ENCODE results near the gene SYT2. TPM values are rescaled to one million over a fixed set of nuclear protein-coding genes. Genes with fewer than 3 reads are reported as not detected.

Gene SYT2
- total and polyA plus RNA-seq, 2 of the 13 experiments (the other 11 are each of a cell fraction or from before 2014, with no cell fraction given), result not detected

- no peaks in the 10 kb centered on the region for H4K20me1 ChIP-seq (ENCODE audit: insufficient read depth, low read length)
- ChIA-PET CTCF (ENCODE audit: low intra/inter-chr PET ratio, low total read pairs) (interaction anchor here (1.1 to 2.1 kb wide), 2 partner anchors 70 to 228 kb away, joined by 6 to 11 read pairs; no protein-coding TSS in a partner anchor), POLR2A (no interaction called here)
- H3K27me3 ChIP-seq (ENCODE audit: control insufficient read depth in 1 of 2, insufficient read depth in 2 of 2, low read length in 2 of 2), result no peaks in the 10 kb centered on the region
- H3K9me3 ChIP-seq (ENCODE audit: low read length), result no peaks in the 10 kb centered on the region
- no TSS peak for BruUV-seq (replicated peaks)
- no peak overlapping the region for H2AFZ ChIP-seq (ENCODE audit: low read length)
- no peaks in the 10 kb centered on the region for H3K79me2 ChIP-seq (ENCODE audit: insufficient read depth, low read length)
- 64% methylated on average over 3 of the region's 3 CpGs for WGBS (ENCODE audit: low lambda C conversion rate)
- FAIRE-seq, result peak; percentile 55
- H3K36me3 ChIP-seq (replicated peaks in 1 of 2; ENCODE audit: control insufficient read depth in 1 of 2, insufficient read depth in 2 of 2, low read length in 2 of 2), result peaks cover 2 to 27% of the 10 kb centered on the region in 2 experiments; a peak in 4 of 5 replicates
- H3K27ac ChIP-seq (ENCODE audit: extremely low read length, insufficient read depth, low read length), result no peak overlapping the region
- peak; percentile 69 for ATAC-seq
- peaks cover 6% of the 10 kb centered on the region for H3K4me1 ChIP-seq (ENCODE audit: insufficient read depth, low read length)
- intact Hi-C loops (cut with micrococcal nuclease; ENCODE audit: unreplicated experiment) (loop anchor here (1.0 kb wide), 1 partner anchor 71 kb away; no protein-coding TSS in a partner anchor), in situ Hi-C loops (cut with HindIII; ENCODE audit: extremely low pct_ligation_motif_present, low pct_unique_long_range_greater_than_20kb) (no loop called here)
- no peak overlapping the region for H3K9ac ChIP-seq (ENCODE audit: insufficient read depth, low read depth, low read length)
- DNase-seq (ENCODE audit: low spot score), result peak; percentile 26
- no peak for TF ChIP-seq CHD2 (IDR thresholded peaks at IDR 0.05; ENCODE audit: low read depth, low read length)
- TF ChIP-seq MXI1 (IDR thresholded peaks at IDR 0.05; ENCODE audit: borderline replicate concordance, low read depth, low read length), result no peak
- no peak for TF ChIP-seq ZNF550 (CRISPR knock-in tag; IDR thresholded peaks at IDR 0.05; ENCODE audit: borderline replicate concordance)
- TF ChIP-seq, protein P1, sequence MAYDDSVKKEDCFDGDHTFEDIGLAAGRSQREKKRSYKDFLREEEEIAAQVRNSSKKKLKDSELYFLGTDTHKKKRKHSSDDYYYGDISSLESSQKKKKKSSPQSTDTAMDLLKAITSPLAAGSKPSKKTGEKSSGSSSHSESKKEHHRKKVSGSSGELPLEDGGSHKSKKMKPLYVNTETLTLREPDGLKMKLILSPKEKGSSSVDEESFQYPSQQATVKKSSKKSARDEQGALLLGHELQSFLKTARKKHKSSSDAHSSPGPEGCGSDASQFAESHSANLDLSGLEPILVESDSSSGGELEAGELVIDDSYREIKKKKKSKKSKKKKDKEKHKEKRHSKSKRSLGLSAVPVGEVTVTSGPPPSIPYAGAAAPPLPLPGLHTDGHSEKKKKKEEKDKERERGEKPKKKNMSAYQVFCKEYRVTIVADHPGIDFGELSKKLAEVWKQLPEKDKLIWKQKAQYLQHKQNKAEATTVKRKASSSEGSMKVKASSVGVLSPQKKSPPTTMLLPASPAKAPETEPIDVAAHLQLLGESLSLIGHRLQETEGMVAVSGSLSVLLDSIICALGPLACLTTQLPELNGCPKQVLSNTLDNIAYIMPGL (CRISPR knock-in tag; IDR thresholded peaks at IDR 0.05; ENCODE audit: borderline replicate concordance in 1 of 2, low read depth in 1 of 2), result no peak
- TF ChIP-seq CTCF (CRISPR knock-in tag; IDR thresholded peaks at IDR 0.05), result peak; percentile 72
- peak; percentile 71 for TF ChIP-seq SMC3 (IDR thresholded peaks at IDR 0.05; ENCODE audit: low read length)
- no peak for TF ChIP-seq ZNF772 (CRISPR knock-in tag; IDR thresholded peaks at IDR 0.05)
- no peak for TF ChIP-seq YEATS2 (CRISPR knock-in tag; IDR thresholded peaks at IDR 0.05; ENCODE audit: borderline replicate concordance)
- peak; percentile 67; the same call in 1 of the 2 replicates for TF ChIP-seq GFI1 (CRISPR knock-in tag; IDR thresholded peaks at IDR 0.05; ENCODE audit: borderline replicate concordance)
- TF ChIP-seq ZNF230 (CRISPR knock-in tag; IDR thresholded peaks at IDR 0.05), result no peak
- no peak for TF ChIP-seq ZNF510 (CRISPR knock-in tag; IDR thresholded peaks at IDR 0.05; ENCODE audit: low read depth)
- TF ChIP-seq KDM4B (CRISPR knock-in tag; IDR thresholded peaks at IDR 0.05), result no peak
- TF ChIP-seq ESRRA (CRISPR knock-in tag; IDR thresholded peaks at IDR 0.05; ENCODE audit: low read depth), result no peak
- TF ChIP-seq STAG1 (CRISPR knock-in tag; IDR thresholded peaks at IDR 0.05), result peak; percentile 65
- TF ChIP-seq ATF4 (CRISPR knock-in tag; IDR thresholded peaks at IDR 0.05), result no peak
- TF ChIP-seq RAD21 (CRISPR knock-in tag; IDR thresholded peaks at IDR 0.05), result peak; percentile 24; the same call in 1 of the 2 replicates
- TF ChIP-seq ZNF292 (CRISPR knock-in tag; IDR thresholded peaks at IDR 0.05; ENCODE audit: borderline replicate concordance, low read depth), result no peak
- TF ChIP-seq FOXP4 (CRISPR knock-in tag; IDR thresholded peaks at IDR 0.05), result no peak
- H3K4me3 ChIP-seq (replicated peaks in 1 of 3; ENCODE audit: insufficient read depth in 1 of 3, low read depth in 2 of 3, low read length in 3 of 3), result no peak overlapping the region
- no peak overlapping the region for H3K4me2 ChIP-seq (ENCODE audit: low read depth, low read length)
Observed at GRCh38 chr1:202571719-202572339, 138.4 kb downstream of the SYT2 start.
